ACHN (cell line): Measurements from ENCODE around the gene C1orf87.

Experiments
- DNase-seq: peaks from one replicate; pipeline ENCODE4 v3.0.0-alpha.2; 2015
- in situ Hi-C: cut with HindIII; loops from 2 replicates; pipeline ENCODE4 v1.10.0; 2017; ENCODE audit warnings: low sequenced_read_pairs, low pct_ligation_motif_present, low pct_unique_long_range_greater_than_20kb

The C1orf87 gene, protein sequence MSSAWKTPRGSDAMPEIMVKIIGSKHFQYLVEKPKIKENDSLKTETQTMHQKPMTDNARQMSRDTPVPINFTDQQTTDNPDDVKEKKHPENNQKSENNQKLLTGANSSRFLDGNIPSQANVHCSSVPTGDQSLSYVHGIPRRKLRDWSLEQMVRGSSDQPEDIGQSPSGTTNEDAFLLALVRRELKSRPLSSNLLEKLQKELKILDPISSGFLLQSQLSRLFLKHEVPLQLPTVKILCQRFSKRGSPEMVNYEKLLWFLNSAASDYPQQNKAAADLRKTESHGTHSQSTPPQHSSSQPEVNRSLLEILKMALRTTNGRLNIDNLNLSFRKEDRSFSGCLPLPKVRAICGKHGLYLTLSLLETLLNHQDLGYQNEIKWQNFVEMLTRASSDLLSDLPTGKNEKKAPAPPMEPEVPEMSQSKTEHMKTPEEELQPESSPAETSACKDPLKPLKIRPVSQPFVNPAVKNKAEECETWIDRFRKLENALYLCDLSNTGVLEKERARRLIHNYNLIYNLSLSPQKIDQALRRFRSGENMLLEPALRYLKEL

GRCh38 chr1:60073605-60074278, at the start of gene C1orf87:
Gene C1orf87 (minus strand): TSS chr1:60073770. CDS start chr1:60072643, 1,127 bp downstream.
- in situ Hi-C loops, result no loop called here
- no peak for DNase-seq

GRCh38 chr1:60118085-60118484, 44.5 kb upstream of the C1orf87 start:
- no peak for DNase-seq
- in situ Hi-C loops, result no loop called here

GRCh38 chr1:60114745-60115318, 41.3 kb upstream of the C1orf87 start:
- in situ Hi-C loops, result no loop called here

GRCh38 chr1:60113596-60113995, 40.0 kb upstream of the C1orf87 start:
- in situ Hi-C loops, result no loop called here
- DNase-seq, result no peak

More at GRCh38 chr1:60114745-60115318, 41.3 kb upstream of the C1orf87 start:
- DNase-seq, result no peak

- in situ Hi-C loops, result no loop called here
- no peak for DNase-seq
These were observed 39.5 kb upstream of the C1orf87 start for GRCh38 chr1:60113028-60113427.

DNA sequence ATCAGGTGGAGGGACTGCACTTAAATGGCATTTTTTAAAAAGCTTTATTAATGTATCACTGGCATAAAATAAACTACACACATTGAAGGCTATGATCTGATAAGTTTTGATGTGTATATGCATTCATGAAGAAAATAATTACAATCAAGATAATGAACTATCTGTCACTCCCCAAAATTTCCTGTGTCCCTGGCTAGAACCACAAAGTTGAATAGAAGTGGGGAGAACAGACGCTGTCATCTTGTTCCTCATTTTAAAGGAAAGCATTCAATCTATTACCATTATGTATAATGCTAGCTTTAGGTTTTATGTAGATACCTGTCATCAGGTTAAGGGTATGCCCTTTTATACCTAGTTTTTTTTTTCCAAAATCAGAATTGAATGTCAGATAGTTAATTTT, 38.1 kb upstream of the C1orf87 start:
- DNase-seq, result no peak
- in situ Hi-C loops, result no loop called here

GRCh38 chr1:60111118-60111517, 37.5 kb upstream of the C1orf87 start:
- in situ Hi-C loops, result no loop called here
- DNase-seq, result no peak

DNA sequence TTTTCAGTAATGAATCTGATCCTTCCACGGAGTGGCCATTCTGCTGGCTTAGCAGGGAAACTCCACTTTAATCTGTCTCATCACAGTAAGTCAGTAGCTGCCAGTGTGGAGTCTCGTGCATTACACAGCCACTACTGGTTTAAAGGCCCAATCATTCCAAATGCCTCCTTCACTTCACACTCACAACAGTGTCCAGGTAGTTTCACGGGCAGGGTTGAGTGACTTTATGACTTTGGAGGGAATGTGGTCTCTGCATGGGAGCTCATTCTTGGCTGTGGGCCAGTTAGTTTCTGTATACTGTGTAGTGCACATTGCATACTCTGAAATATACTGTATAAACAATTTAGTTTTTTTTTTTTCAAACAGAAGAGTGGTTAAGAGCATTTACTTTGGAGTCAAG, 34.6 kb upstream of the C1orf87 start:
- in situ Hi-C loops, result no loop called here
- DNase-seq, result no peak

- in situ Hi-C loops, result no loop called here
- no peak for DNase-seq
These were observed 29.6 kb upstream of the C1orf87 start for GRCh38 chr1:60103186-60103585.

GRCh38 chr1:60102267-60103061, 28.9 kb upstream of the C1orf87 start:
- in situ Hi-C loops, result no loop called here
- DNase-seq, result no peak

GRCh38 chr1:60101516-60101915, 27.9 kb upstream of the C1orf87 start:
- in situ Hi-C loops, result no loop called here
- no peak for DNase-seq

GRCh38 chr1:60091195-60091715, 17.7 kb upstream of the C1orf87 start:
- in situ Hi-C loops, result no loop called here
- no peak for DNase-seq

GRCh38 chr1:60090655-60091054, 17.1 kb upstream of the C1orf87 start:
- in situ Hi-C loops, result no loop called here

DNA sequence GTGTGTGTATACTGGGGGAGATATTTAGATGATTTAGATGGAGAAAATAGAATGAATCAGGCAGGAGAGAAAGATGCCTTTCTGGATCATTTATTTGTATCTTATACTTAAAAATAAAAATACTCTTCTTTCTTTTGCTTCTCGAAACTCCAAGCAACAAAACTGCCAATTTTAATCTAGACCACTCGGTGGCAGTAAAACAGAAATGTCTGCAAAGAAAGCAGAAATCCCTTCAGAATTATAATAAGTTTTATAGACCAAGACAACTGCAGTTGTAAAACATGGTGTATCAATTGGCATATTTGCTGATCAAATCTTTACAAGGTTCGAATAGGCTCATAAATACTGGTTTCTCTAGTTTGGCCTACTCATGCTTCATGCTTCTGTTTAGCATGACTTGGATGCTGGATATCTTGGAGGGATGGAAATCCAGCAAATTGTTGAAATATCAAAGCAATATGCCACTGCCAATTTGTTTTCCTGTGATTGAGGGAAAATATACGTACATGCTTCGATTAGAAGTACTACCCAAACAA, 15.1 kb upstream of the C1orf87 start:
- no peak for DNase-seq
- in situ Hi-C loops, result no loop called here

More at GRCh38 chr1:60090655-60091054, 17.1 kb upstream of the C1orf87 start:
- no peak for DNase-seq

- in situ Hi-C loops, result no loop called here
- no peak for DNase-seq
These were observed 14.1 kb upstream of the C1orf87 start for GRCh38 chr1:60087681-60088080.

DNA sequence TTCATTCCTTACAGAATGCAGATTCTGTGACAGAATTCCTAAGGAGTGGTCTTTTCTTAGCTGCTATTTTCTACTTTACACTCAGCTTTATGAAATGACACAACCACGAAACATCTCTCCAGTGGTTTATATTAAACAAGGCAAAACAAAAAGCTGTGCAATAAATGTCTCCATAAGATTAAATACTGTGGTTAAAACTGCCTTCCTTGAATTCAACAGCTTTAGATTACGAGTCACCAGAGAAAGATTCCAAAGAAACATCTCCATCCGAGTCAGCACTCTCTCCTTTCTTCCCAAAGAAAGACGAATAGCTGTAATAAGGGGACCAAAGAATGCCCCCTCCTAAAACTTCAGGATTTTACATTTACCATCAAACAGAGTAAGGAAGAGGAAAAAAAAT, 4.6 kb upstream of the C1orf87 start:
- no peak for DNase-seq

GRCh38 chr1:60071296-60071695, 2.3 kb downstream of the C1orf87 start:
- no peak for DNase-seq
- in situ Hi-C loops, result no loop called here

More for the DNA sequence above, 4.6 kb upstream of the C1orf87 start:
- in situ Hi-C loops, result no loop called here

DNA sequence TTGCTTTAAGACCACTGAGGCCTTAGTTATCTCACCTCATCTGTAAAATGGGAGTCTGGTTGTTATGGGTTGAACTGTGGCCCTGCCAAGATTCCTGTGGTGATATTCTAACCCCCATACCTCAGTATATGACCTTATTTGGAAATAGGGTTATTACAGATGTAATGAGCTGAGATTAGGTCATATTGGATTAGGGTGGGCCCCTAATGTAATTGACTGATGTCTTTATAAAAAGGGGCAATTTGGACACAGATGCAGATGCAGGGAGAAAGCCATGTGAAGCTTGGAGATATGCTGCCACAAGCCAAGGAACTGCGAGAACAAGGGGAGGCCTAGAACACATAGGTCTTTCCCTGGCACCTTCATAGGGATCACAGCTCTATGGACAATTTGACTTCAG, 3.9 kb downstream of the C1orf87 start:
- no peak for DNase-seq
- in situ Hi-C loops, result no loop called here
